Measurements from ENCODE around the gene HRAS.

The HRAS gene

GRCh38 chr11:567011-567628 is 31.7 kb upstream of the HRAS start:
- no peak for DNase-seq

- no peak for DNase-seq
Measured at GRCh38 chr11:565921-566509, 30.6 kb upstream of the HRAS start.

GRCh38 chr11:563812-564578 is 28.6 kb upstream of the HRAS start:
- DNase-seq: no peak

GRCh38 chr11:563066-563811 is 27.9 kb upstream of the HRAS start:
- no peak for DNase-seq

- no peak for DNase-seq
Measured at GRCh38 chr11:562046-562645, 26.8 kb upstream of the HRAS start.

GRCh38 chr11:561148-562003 is 26.0 kb upstream of the HRAS start:
- peak; percentile 74 for DNase-seq

GRCh38 chr11:560305-561147 is 25.1 kb upstream of the HRAS start, which contains the start of the genes LMNTD2 and RASSF7:
Gene LMNTD2 (minus strand): TSS chr11:560738. CDS start chr11:560716, 22 bp downstream.
Gene RASSF7 (plus strand): TSS chr11:560970. CDS start chr11:561769, 799 bp downstream.
- DNase-seq: peak; percentile 95

- no peak for DNase-seq
Measured at GRCh38 chr11:559712-560304, 24.4 kb upstream of the HRAS start.

- DNase-seq: no peak
Measured at GRCh38 chr11:559020-559620, 23.7 kb upstream of the HRAS start.

GRCh38 chr11:558503-558902 is 23.1 kb upstream of the HRAS start:
- no peak for DNase-seq

GRCh38 chr11:557328-558132 is 22.2 kb upstream of the HRAS start:
- no peak for DNase-seq

GRCh38 chr11:556662-557256 is 21.4 kb upstream of the HRAS start:
- DNase-seq: no peak

- DNase-seq: peak; percentile 56
Measured at GRCh38 chr11:555780-556661, 20.6 kb upstream of the HRAS start.

GRCh38 chr11:555227-555779 is 19.9 kb upstream of the HRAS start:
- DNase-seq: no peak

- DNase-seq: peak; percentile 79
Measured at GRCh38 chr11:554428-555226, 19.3 kb upstream of the HRAS start.

- DNase-seq: no peak
Measured at GRCh38 chr11:553988-554340, 18.6 kb upstream of the HRAS start.
